Heart left ventricle (tissue), 16 donors: Measurements from ENCODE around the gene HOXC10. TPM values are rescaled to one million over a fixed set of nuclear protein-coding genes. Genes with fewer than 3 reads are reported as not detected.

Experiments
- ATAC-seq, 4 donors: fragments of 200-7000 bp; cut with Tn5 transposase; one replicate each; pipeline ENCODE4 v1.9.1; 2020 to 2022; ENCODE audit warnings: moderate library complexity in 4 of 4, mild to moderate bottlenecking in 3 of 4, moderate number of reproducible peaks in 1 of 4
- DNase-seq, 5 donors: peaks; one replicate each; pipeline ENCODE4 v3.0.0-alpha.2; 2020
- H3K27ac ChIP-seq, 12 donors: fragments of 200-600 bp; sonication (generic) in 4 of 12; one replicate each; pipeline versions ENCODE4 v1.5.0 to v1.8.0; 2016 to 2022; ENCODE audit warnings: mild to moderate bottlenecking in 2 of 12
- H3K27me3 ChIP-seq, 9 donors: fragments of 200-600 bp; sonication (generic) in 2 of 9; one replicate each; pipeline versions ENCODE4 v1.5.1 to v1.8.0; 2016 to 2022; ENCODE audit warnings: mild to moderate bottlenecking in 3 of 9
- H3K36me3 ChIP-seq, 9 donors: fragments of 200-600 bp; sonication (generic) in 2 of 9; one replicate each; pipeline versions ENCODE4 v1.5.0 to v1.8.0; 2018 to 2022; ENCODE audit warnings: mild to moderate bottlenecking in 2 of 9
- H3K4me1 ChIP-seq, 12 donors: fragments of 200-600 bp; sonication (generic) in 4 of 12; one replicate each; pipeline versions ENCODE4 v1.5.0 to v1.8.0; 2016 to 2022; ENCODE audit warnings: mild to moderate bottlenecking in 3 of 12
- H3K4me3 ChIP-seq, 12 donors: fragments of 200-600 bp; sonication (generic) in 4 of 12; one replicate each; pipeline versions ENCODE4 v1.5.0 to v1.8.0; 2017 to 2022; ENCODE audit warnings: mild to moderate bottlenecking in 9 of 12, moderate library complexity in 4 of 12
- H3K9me3 ChIP-seq, 12 donors: fragments of 200-600 bp; sonication (generic) in 4 of 12; one replicate each; pipeline versions ENCODE4 v1.5.0 to v1.8.0; 2016 to 2022; ENCODE audit warnings: mild to moderate bottlenecking in 1 of 12
- CTCF ChIP-seq, 12 donors: fragments of 200-600 bp; sonication (generic) in 4 of 12; IDR thresholded peaks; one replicate each; pipeline versions ENCODE4 v1.5.0 to v1.8.0; 2018 to 2022; ENCODE audit warnings: antibody characterized with exemption in 12 of 12, mild to moderate bottlenecking in 5 of 12
- POLR2A ChIP-seq, 2 donors: fragments of 450-650 bp; IDR thresholded peaks; one replicate each; pipeline ENCODE4 v1.6.1; 2017; ENCODE audit warnings: antibody characterized with exemption in 2 of 2, mild to moderate bottlenecking in 2 of 2, moderate library complexity in 2 of 2
- WGBS, 4 donors: extraction: QIAGEN DNeasy Blood & Tissue Kit in 2 of 4; methylation state at CpG; one replicate each; pipeline versions ENCODE4 v1.1.5 to v1.1.7; 2013 to 2018; 5-methylcytosine and 5-hydroxymethylcytosine counted together
- intact Hi-C, 10 donors: fragments of 100-400 bp; cut with DNase I; formaldehyde crosslinking; loops; one replicate each; pipeline versions ENCODE4 v1.11.1 to v1.14.2; 2022
- polyA plus RNA-seq, 2 donors: library from polyadenylated mRNA; stranded (reverse); fragments of 200-250 nt; gene quantifications; one replicate each; pipeline ENCODE4 v1.2.3, GENCODE V29; 2013
- total RNA-seq, 9 donors: library from RNA; depleted of rRNA in 2 of 9; stranded (reverse); fragments of >200 nt in 2 of 9; fragmentation: NEBNext Ultra II Directional in 3 of 9; extraction: Animal tissue kit (Norgen Biotek cat#: 25700) in 3 of 9; gene quantifications; one replicate each; pipeline versions ENCODE4 v1.1.0 to v1.2.4, GENCODE V29; 2016 to 2023
- donor health status: ischemic (EF 13 %, LVEDD 7.1; RV severe dilation, severe dysfunction).
- donor health status: healthy with polysubstance abuse.
- donor health status: DM: no; HTN: yes; CAD: no.
- donor health status: DM: no; HTN: no; CAD: no.
- donor health status: ischemic (EF 25% LVEDD 6.9; RV normal size, moderate dysfunction).
- donor health status: ischemic (EF 25% LVEDD 5.7; RV mildly dilated, moderate dysfunction).
- donor health status: healthy.
- donor health status: DM: yes; HTN: yes; CAD: no.
- donor health status: ischemic (EF 35%, LVEDD 5.7; RV mildly dilated, moderate dysfunction).
- donor health status: nonischemic (EF 11% LVEDD 7.7; RV severe dilation, severe dysfunction).
- donor health status: DM: yes; HTN: yes; CAD: no.
- donor health status: PGD.
- donor health status: ischemic (EF 29% LVEDD 5.4; RV normal size, mild dysfunction).
- donor health status: nonischemic (EF 23%, LVEDD 6.1; RV moderate dilation, normal function).

HOXC10 gene
- total and polyA plus RNA-seq, 11 donors: not detected

GRCh38 chr12:54021432-54022013 is 36.6 kb downstream of the HOXC10 start:
- Histone ChIP-seq H3K36me3 (no peaks in the 10 kb centered on the region), H3K27ac (no peak overlapping the region), H3K27me3 (peaks cover 27 to 98% (median 77%) of the 10 kb centered on the region in 9 donors), H3K4me3 (no peak overlapping the region), H3K9me3 (no peaks in the 10 kb centered on the region), H3K4me1 (peaks cover 0 to 41% (median 21%) of the 10 kb centered on the region in 12 donors)
- TF ChIP-seq POLR2A (IDR thresholded peaks at IDR 0.05): no peak
- DNase-seq: no peak
- 53 to 75% (median 59%) methylated on average over 11 to 16 of the region's 16 CpGs for WGBS, 4 donors
- ATAC-seq: no peak
- intact Hi-C loops: no loop called here

DNA sequence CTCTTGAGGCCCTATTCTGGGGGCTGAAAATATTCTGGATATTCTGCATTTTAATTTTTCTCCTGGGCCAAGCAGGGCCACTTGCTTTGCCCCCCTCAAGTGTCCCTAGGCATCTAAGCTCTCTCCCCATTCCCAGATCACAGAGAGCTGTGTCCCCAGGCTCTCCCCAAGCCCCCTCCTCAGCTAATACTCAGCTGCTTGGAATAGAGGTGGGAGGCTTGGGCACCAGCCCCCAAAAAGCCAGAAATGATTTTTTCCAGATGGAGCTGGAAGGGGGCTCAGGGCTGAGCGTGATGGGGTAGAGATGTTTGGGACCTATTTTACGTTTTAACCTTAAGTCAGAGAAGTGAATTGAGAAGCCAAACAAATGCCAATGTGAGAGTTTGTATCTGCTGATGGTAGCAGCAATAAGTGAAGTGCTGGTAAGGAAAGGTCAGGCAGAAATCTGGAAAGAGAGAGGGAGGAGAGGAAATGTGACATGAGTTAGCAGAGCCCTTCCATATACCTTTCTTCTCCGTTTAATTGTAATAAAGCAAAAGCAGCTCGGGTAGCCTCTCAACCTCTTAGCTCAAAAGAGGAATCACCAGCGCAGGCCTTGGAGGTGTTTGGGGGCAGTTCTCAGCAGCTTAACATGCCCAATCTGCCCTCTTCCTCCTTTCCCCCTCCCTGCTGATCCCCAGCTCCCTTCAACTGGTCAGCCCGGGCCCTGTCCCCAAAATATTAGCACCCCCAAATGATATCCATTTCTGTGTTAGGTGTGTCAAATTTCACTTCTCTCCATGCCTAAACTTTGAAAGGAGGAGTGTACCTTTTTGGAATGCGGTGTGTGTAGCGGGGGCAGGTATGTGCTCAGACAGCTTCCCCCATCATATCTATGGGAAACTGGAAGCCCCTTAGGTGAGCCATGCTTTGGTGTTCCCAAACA is 38.3 kb downstream of the HOXC10 start:
- no peak for DNase-seq
- no peak for ATAC-seq
- Histone ChIP-seq H3K27me3 (peaks cover 29 to 98% (median 77%) of the 10 kb centered on the region in 9 donors), H3K27ac (no peak overlapping the region), H3K4me3 (no peak overlapping the region), H3K4me1 (peaks cover 0 to 25% (median 9%) of the 10 kb centered on the region in 12 donors), H3K9me3 (no peaks in the 10 kb centered on the region), H3K36me3 (no peaks in the 10 kb centered on the region)
- WGBS, 4 donors: 50 to 53% (median 52%) methylated on average over 7 to 8 of the region's 8 CpGs
- intact Hi-C loops: no loop called here
- no peak for TF ChIP-seq CTCF (IDR thresholded peaks at IDR 0.05)

- TF ChIP-seq CTCF (IDR thresholded peaks at IDR 0.05): no peak
- TF ChIP-seq POLR2A (IDR thresholded peaks at IDR 0.05): no peak
- peaks cover 31 to 100% (median 77%) of the 10 kb centered on the region in 9 donors for H3K27me3 ChIP-seq
- H3K4me3 ChIP-seq: no peak overlapping the region
- intact Hi-C loops: no loop called here
- ATAC-seq (no peak), DNase-seq (no peak)
- peaks cover 0 to 22% (median 8%) of the 10 kb centered on the region in 12 donors for H3K4me1 ChIP-seq
- WGBS, 4 donors: 36 to 54% (median 47%) methylated on average over 17 of the region's 17 CpGs
- no peaks in the 10 kb centered on the region for H3K9me3 ChIP-seq
- H3K27ac ChIP-seq: no peak overlapping the region
- no peaks in the 10 kb centered on the region for H3K36me3 ChIP-seq
These were observed 39.2 kb downstream of the HOXC10 start for GRCh38 chr12:54024127-54024526.

DNA sequence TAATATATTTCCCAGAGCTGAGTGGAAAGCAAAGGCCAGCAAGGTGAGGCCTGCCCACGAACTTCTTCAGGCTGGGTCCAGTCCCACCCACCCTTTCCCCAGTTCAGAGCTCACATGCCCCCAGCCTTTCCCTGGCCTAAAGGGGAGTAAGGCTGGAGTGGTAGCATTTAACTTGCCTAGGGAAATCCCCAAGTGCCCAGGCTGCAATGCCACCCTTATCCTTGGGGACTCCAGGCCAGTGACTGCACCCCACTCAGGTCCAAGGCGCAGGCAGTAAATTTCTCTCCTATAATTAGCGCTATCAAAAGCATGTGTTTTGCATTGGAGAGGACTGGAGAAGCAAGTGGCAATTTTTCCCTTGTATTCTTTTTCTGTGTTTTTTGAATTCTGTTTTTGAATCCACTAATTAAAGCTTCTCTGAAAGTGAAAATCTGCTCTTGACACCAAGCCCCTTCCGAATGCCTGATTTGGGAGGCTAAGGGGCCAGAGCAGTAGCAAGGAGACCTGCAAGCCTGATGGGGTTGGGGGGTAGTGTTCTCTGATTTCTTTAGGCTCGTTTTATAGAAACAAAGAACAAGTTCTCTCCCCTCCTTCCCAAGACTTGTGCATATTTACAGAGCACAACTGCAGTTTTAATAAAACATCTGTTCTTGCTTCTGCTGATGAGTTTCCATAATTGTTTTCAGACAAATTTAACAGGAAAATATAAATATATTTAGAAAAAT is 39.8 kb downstream of the HOXC10 start:
- H3K9me3 ChIP-seq: no peaks in the 10 kb centered on the region
- no peak overlapping the region for H3K4me3 ChIP-seq
- WGBS, 4 donors: 43 to 52% (median 47%) methylated on average over 5 of the region's 5 CpGs
- DNase-seq (no peak), ATAC-seq (no peak)
- TF ChIP-seq CTCF (IDR thresholded peaks at IDR 0.05) (no peak), POLR2A (IDR thresholded peaks at IDR 0.05) (no peak)
- intact Hi-C loops: no loop called here
- H3K36me3 ChIP-seq: no peaks in the 10 kb centered on the region
- peaks cover 34 to 99% (median 79%) of the 10 kb centered on the region in 9 donors for H3K27me3 ChIP-seq
- H3K4me1 ChIP-seq: peaks cover 0 to 15% (median 3%) of the 10 kb centered on the region in 12 donors
- H3K27ac ChIP-seq: no peak overlapping the region
